CD8-positive, alpha-beta memory T cell (primary cell): ENCODE results near the gene RNF13. TPM values are rescaled to one million over a fixed set of nuclear protein-coding genes. Genes with fewer than 3 reads are reported as not detected.
"Not testable (repeated sequence)": the region's sequence is repeated elsewhere in the genome, so short reads cannot be mapped to it uniquely, and the experiment has no call there.

ENCODE experiments used
- CTCF ChIA-PET: fragments of 350-600 bp; sonication (Branson Sonifier 250); formaldehyde crosslinking; loops from one replicate; lab custom pipeline; 2021; ENCODE audit warnings: antibody characterized with exemption; lab: Charles Lee
- POLR2A ChIA-PET: fragments of 350-600 bp; sonication (Branson Sonifier 250); formaldehyde crosslinking; loops from one replicate; lab custom pipeline; 2021; ENCODE audit warnings: antibody characterized with exemption; lab: Charles Lee
- DNase-seq, 5 donors: peaks; one replicate each; pipeline versions ENCODE4 v3.0.0 to v3.0.0-alpha.2; 2020 to 2022; ENCODE audit warnings: mixed read lengths in 1 of 5
- H3K27ac ChIP-seq: one replicate; pipeline ENCODE4 v1.7.0; 2013; ENCODE audit warnings: low read depth, mild to moderate bottlenecking, low read length, moderate library complexity
- H3K27me3 ChIP-seq: 2 replicates; pipeline ENCODE4 v1.7.0; 2013; ENCODE audit warnings: low read length, mild to moderate bottlenecking; ENCODE audit not compliant: insufficient read depth, poor library complexity, severe bottlenecking
- H3K36me3 ChIP-seq: 2 replicates; pipeline ENCODE4 v1.7.0; 2013; ENCODE audit warnings: mild to moderate bottlenecking, low read length, moderate library complexity; ENCODE audit not compliant: insufficient read depth
- H3K4me1 ChIP-seq: 2 replicates; pipeline ENCODE4 v1.7.0; 2013; ENCODE audit warnings: mild to moderate bottlenecking, low read length, moderate library complexity; ENCODE audit not compliant: insufficient read depth
- H3K4me3 ChIP-seq: 2 replicates; pipeline ENCODE4 v1.7.0; 2013; ENCODE audit warnings: mild to moderate bottlenecking, low read length
- H3K9me3 ChIP-seq: 2 replicates; pipeline ENCODE4 v1.7.0; 2013; ENCODE audit warnings: mild to moderate bottlenecking, low read length
- H3K27ac Mint-ChIP-seq, 8 donors: one replicate each; pipeline ENCODE4 v1.8.0; 2020 to 2021; ENCODE audit warnings: mixed read lengths in 8 of 8, mild to moderate bottlenecking in 6 of 8, inconsistent platforms in 3 of 8, moderate library complexity in 3 of 8
- H3K27me3 Mint-ChIP-seq, 2 donors: one replicate each; pipeline ENCODE4 v1.8.0; 2020 to 2021; ENCODE audit warnings: mixed read lengths in 2 of 2, mild to moderate bottlenecking in 1 of 2, moderate library complexity in 1 of 2
- H3K36me3 Mint-ChIP-seq, 3 donors: one replicate each; pipeline ENCODE4 v1.8.0; 2020 to 2021; ENCODE audit warnings: mixed read lengths in 3 of 3, inconsistent platforms in 1 of 3, mild to moderate bottlenecking in 1 of 3
- H3K4me1 Mint-ChIP-seq, 3 donors: one replicate each; pipeline ENCODE4 v1.8.0; 2020 to 2021; ENCODE audit warnings: mixed read lengths in 3 of 3, inconsistent platforms in 1 of 3, mild to moderate bottlenecking in 1 of 3
- H3K4me3 Mint-ChIP-seq, 7 donors: one replicate each; pipeline ENCODE4 v1.8.0; 2020 to 2021; ENCODE audit warnings: mixed read lengths in 7 of 7, mild to moderate bottlenecking in 6 of 7, moderate library complexity in 4 of 7, inconsistent platforms in 2 of 7
- H3K9me3 Mint-ChIP-seq, 5 donors: one replicate each; pipeline ENCODE4 v1.8.0; 2020 to 2022; ENCODE audit warnings: mixed read lengths in 5 of 5, mild to moderate bottlenecking in 3 of 5, moderate library complexity in 2 of 5, inconsistent platforms in 1 of 5
- polyA plus RNA-seq: library from polyadenylated mRNA; unstranded; fragments of 300-500 nt; fragmentation: Illumina TruSeq; gene quantifications from one replicate; pipeline ENCODE4 v1.2.3, GENCODE V29; 2021
- total RNA-seq, 2 experiments: library from RNA; stranded (reverse); gene quantifications; one replicate each; pipeline ENCODE4 v1.2.3, GENCODE V29; 2021

Gene RNF13
- total and polyA plus RNA-seq, 3 experiments from 2014 or later, result 33.5 to 110 (median 33.6) TPM

GRCh38 chr3:149830902-149831301 lies 17.9 kb downstream of the RNF13 start:
- Mint-ChIP-seq H3K27ac (no peak overlapping the region), H3K4me3 (no peak overlapping the region), H3K4me1 (peaks cover 12 to 41% (median 33%) of the 10 kb centered on the region in 3 donors), H3K9me3 (peaks cover 25 to 48% (median 44%) of the 10 kb centered on the region in 5 donors), H3K27me3 (no peaks in the 10 kb centered on the region), H3K36me3 (peaks cover 9 to 59% (median 34%) of the 10 kb centered on the region in 3 donors)
- Histone ChIP-seq H3K27me3 (no peaks in the 10 kb centered on the region), H3K9me3 (peaks cover 26% of the 10 kb centered on the region), H3K27ac (no peak overlapping the region), H3K4me1 (no peaks in the 10 kb centered on the region), H3K36me3 (no peaks in the 10 kb centered on the region), H3K4me3 (no peak overlapping the region)
- POLR2A ChIA-PET, result no interaction called here
- CTCF ChIA-PET, result interaction anchor here (1.1 kb wide), 1 partner anchor 13 kb away, joined by 3 read pairs; no protein-coding TSS in a partner anchor
- no peak for DNase-seq

GRCh38 chr3:149831321-149831720 lies 18.3 kb downstream of the RNF13 start:
- H3K36me3 Mint-ChIP-seq, result peaks cover 9 to 62% (median 32%) of the 10 kb centered on the region in 3 donors
- no peak for DNase-seq
- Histone ChIP-seq H3K36me3 (no peaks in the 10 kb centered on the region), H3K27me3 (no peaks in the 10 kb centered on the region), H3K27ac (no peak overlapping the region), H3K4me3 (no peak overlapping the region), H3K4me1 (no peaks in the 10 kb centered on the region), H3K9me3 (peaks cover 26% of the 10 kb centered on the region)
- H3K27me3 Mint-ChIP-seq, result no peaks in the 10 kb centered on the region
- ChIA-PET CTCF (interaction anchor here (1.1 kb wide), 1 partner anchor 13 kb away, joined by 3 read pairs; no protein-coding TSS in a partner anchor), POLR2A (no interaction called here)
- H3K9me3 Mint-ChIP-seq, result peaks cover 25 to 48% (median 44%) of the 10 kb centered on the region in 5 donors
- no peak overlapping the region for H3K4me3 Mint-ChIP-seq
- no peak overlapping the region for H3K27ac Mint-ChIP-seq
- peaks cover 8 to 37% (median 32%) of the 10 kb centered on the region in 3 donors for H3K4me1 Mint-ChIP-seq

GRCh38 chr3:149832086-149832485 lies 19.1 kb downstream of the RNF13 start:
- Histone ChIP-seq H3K36me3 (no peaks in the 10 kb centered on the region), H3K27me3 (no peaks in the 10 kb centered on the region), H3K9me3 (peaks cover 26% of the 10 kb centered on the region), H3K27ac (no peak overlapping the region), H3K4me3 (no peak overlapping the region), H3K4me1 (no peaks in the 10 kb centered on the region)
- peaks cover 11 to 68% (median 34%) of the 10 kb centered on the region in 3 donors for H3K36me3 Mint-ChIP-seq
- H3K4me3 Mint-ChIP-seq, result no peak overlapping the region
- no peaks in the 10 kb centered on the region for H3K27me3 Mint-ChIP-seq
- POLR2A ChIA-PET, result no interaction called here
- DNase-seq, result no peak
- H3K9me3 Mint-ChIP-seq, result peaks cover 31 to 52% (median 50%) of the 10 kb centered on the region in 5 donors
- H3K4me1 Mint-ChIP-seq, result peaks cover 6 to 39% (median 36%) of the 10 kb centered on the region in 3 donors
- H3K27ac Mint-ChIP-seq, result no peak overlapping the region
- CTCF ChIA-PET, result interaction anchor here (1.1 kb wide), 1 partner anchor 12 kb away, joined by 3 read pairs; no protein-coding TSS in a partner anchor

GRCh38 chr3:149833241-149833640 lies 20.2 kb downstream of the RNF13 start:
- ChIA-PET CTCF (no interaction called here), POLR2A (no interaction called here)
- no peak overlapping the region for H3K4me3 Mint-ChIP-seq
- peaks cover 26% of the 10 kb centered on the region for H3K9me3 ChIP-seq
- no peaks in the 10 kb centered on the region for H3K36me3 ChIP-seq
- H3K9me3 Mint-ChIP-seq, result peaks cover 38 to 62% (median 53%) of the 10 kb centered on the region in 5 donors
- no peaks in the 10 kb centered on the region for H3K4me1 ChIP-seq
- no peak for DNase-seq
- H3K27ac ChIP-seq, result no peak overlapping the region
- no peak overlapping the region for H3K27ac Mint-ChIP-seq
- no peaks in the 10 kb centered on the region for H3K27me3 ChIP-seq
- no peak overlapping the region for H3K4me3 ChIP-seq
- H3K36me3 Mint-ChIP-seq, result peaks cover 14 to 73% (median 46%) of the 10 kb centered on the region in 3 donors
- no peaks in the 10 kb centered on the region for H3K27me3 Mint-ChIP-seq
- H3K4me1 Mint-ChIP-seq, result peaks cover 3 to 40% (median 37%) of the 10 kb centered on the region in 3 donors

GRCh38 chr3:149838491-149838890 lies 25.5 kb downstream of the RNF13 start:
- POLR2A ChIA-PET, H3K4me3 ChIP-seq, DNase-seq, H3K4me1 ChIP-seq, H3K4me3 Mint-ChIP-seq, H3K27ac ChIP-seq, H3K36me3 ChIP-seq, H3K27me3 Mint-ChIP-seq, H3K27me3 ChIP-seq, CTCF ChIA-PET, H3K9me3 ChIP-seq, H3K27ac Mint-ChIP-seq: not testable (repeated sequence)
- Mint-ChIP-seq H3K9me3 (peaks cover 17 to 36% (median 25%) of the 10 kb centered on the region in 5 donors), H3K36me3 (peaks cover 12 to 44% (median 27%) of the 10 kb centered on the region in 3 donors), H3K4me1 (peaks cover 29 to 61% (median 59%) of the 10 kb centered on the region in 3 donors)

- Mint-ChIP-seq H3K4me1 (peaks cover 36 to 70% (median 65%) of the 10 kb centered on the region in 3 donors), H3K36me3 (peaks cover 12 to 38% (median 23%) of the 10 kb centered on the region in 3 donors), H3K4me3 (peak overlapping the region in 1 of 7 donors; percentile 37), H3K9me3 (peaks cover 12 to 31% (median 24%) of the 10 kb centered on the region in 5 donors)
- H3K27ac ChIP-seq, H3K9me3 ChIP-seq, H3K4me3 ChIP-seq, H3K27me3 Mint-ChIP-seq, POLR2A ChIA-PET, CTCF ChIA-PET, DNase-seq, H3K36me3 ChIP-seq, H3K4me1 ChIP-seq, H3K27ac Mint-ChIP-seq, H3K27me3 ChIP-seq: not testable (repeated sequence)
Measured at GRCh38 chr3:149839469-149839868, 26.5 kb downstream of the RNF13 start.

- CTCF ChIA-PET, result no interaction called here
Measured at GRCh38 chr3:149839896-149840295, 26.9 kb downstream of the RNF13 start.

GRCh38 chr3:149843502-149843901 lies 30.5 kb downstream of the RNF13 start:
- Histone ChIP-seq H3K27ac (no peak overlapping the region), H3K9me3 (no peaks in the 10 kb centered on the region), H3K36me3 (no peaks in the 10 kb centered on the region), H3K27me3 (no peaks in the 10 kb centered on the region), H3K4me1 (peaks cover 10% of the 10 kb centered on the region), H3K4me3 (no peak overlapping the region)
- H3K27me3 Mint-ChIP-seq, result peaks cover 0 to 2% of the 10 kb centered on the region in 2 donors
- no peak for DNase-seq
- ChIA-PET CTCF (no interaction called here), POLR2A (no interaction called here)
- no peak overlapping the region for H3K4me3 Mint-ChIP-seq
- H3K4me1 Mint-ChIP-seq, result peaks cover 52 to 72% (median 70%) of the 10 kb centered on the region in 3 donors
- peaks cover 13 to 33% (median 14%) of the 10 kb centered on the region in 3 donors for H3K36me3 Mint-ChIP-seq
- H3K27ac Mint-ChIP-seq, result peak overlapping the region in 1 of 8 donors; percentile 35
- H3K9me3 Mint-ChIP-seq, result peaks cover 0 to 5% (median 3%) of the 10 kb centered on the region in 5 donors

More at GRCh38 chr3:149839896-149840295, 26.9 kb downstream of the RNF13 start:
- Histone ChIP-seq H3K27me3 (no peaks in the 10 kb centered on the region), H3K4me3 (no peak overlapping the region), H3K27ac (no peak overlapping the region), H3K9me3 (no peaks in the 10 kb centered on the region), H3K4me1 (peaks cover 10% of the 10 kb centered on the region), H3K36me3 (no peaks in the 10 kb centered on the region)
- Mint-ChIP-seq H3K4me3 (no peak overlapping the region), H3K27ac (peak overlapping the region in 1 of 8 donors; percentile 30), H3K27me3 (peaks cover 0 to 2% of the 10 kb centered on the region in 2 donors), H3K36me3 (peaks cover 10 to 34% (median 20%) of the 10 kb centered on the region in 3 donors), H3K9me3 (peaks cover 8 to 27% (median 19%) of the 10 kb centered on the region in 5 donors), H3K4me1 (peaks cover 37 to 71% (median 65%) of the 10 kb centered on the region in 3 donors)
- no peak for DNase-seq
- POLR2A ChIA-PET, result no interaction called here
